ENCODE data around the gene ABTB2. TPM values are rescaled to one million over a fixed set of nuclear protein-coding genes. Genes with fewer than 3 reads are reported as not detected.
"Not testable (repeated sequence)": the region's sequence is repeated elsewhere in the genome, so short reads cannot be mapped to it uniquely, and the experiment has no call there.

Gene ABTB2
- total RNA-seq, 1 donor from 2014 or later, result 72.8 TPM

DNA sequence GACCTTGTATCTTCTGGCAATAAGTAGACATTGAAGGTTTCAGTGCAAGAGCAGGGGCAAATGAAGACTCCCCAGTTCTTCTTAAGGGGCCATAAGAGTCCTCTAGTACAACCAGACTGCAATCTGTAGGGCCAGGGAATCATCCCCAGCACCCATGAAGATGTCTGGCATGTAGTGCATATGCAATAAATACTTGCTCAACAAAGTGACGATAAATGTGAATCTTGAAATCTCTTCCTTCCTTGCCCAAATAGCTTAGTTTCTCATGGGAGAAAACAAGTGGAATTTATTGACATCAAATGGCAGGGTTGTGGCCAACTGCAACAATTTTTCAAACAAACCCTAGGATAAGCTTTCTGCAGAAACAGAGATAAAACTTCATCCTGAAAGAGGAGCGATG lies 107.6 kb downstream of the ABTB2 start:
- Mint-ChIP-seq H3K9me3 (ENCODE audit: unreplicated experiment) (no peaks in the 10 kb centered on the region), H3K27ac (ENCODE audit: unreplicated experiment) (peak overlapping the region; percentile 38), H3K4me1 (ENCODE audit: unreplicated experiment) (peaks cover 36% of the 10 kb centered on the region), H3K4me3 (ENCODE audit: unreplicated experiment) (no peak overlapping the region), H3K36me3 (ENCODE audit: low read depth, unreplicated experiment) (no peaks in the 10 kb centered on the region), H3K27me3 (ENCODE audit: unreplicated experiment) (peaks cover 12% of the 10 kb centered on the region)
- no peak for DNase-seq (ENCODE audit: low spot score)
- no peak for TF ChIP-seq CTCF (IDR thresholded peaks at IDR 0.05; ENCODE audit: unreplicated experiment)

DNA sequence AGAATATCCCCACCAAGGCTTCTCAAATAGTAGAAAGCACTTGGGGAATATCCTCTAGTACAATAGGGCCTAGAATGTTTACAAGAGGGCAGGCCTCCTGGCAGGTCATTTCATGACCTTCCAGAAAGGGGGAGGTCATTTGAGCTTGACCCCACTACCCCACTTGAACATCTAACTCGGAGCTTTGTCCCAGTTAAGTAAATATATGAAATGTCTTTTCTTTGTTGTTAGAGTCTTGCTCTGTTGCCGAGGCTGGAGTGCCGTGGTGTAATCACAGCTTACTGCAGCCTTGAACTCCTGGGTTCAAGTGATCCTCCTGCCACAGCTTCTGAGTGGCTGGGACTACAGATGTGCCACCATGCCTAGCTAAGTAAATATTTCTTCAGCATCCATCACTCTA lies 108.4 kb downstream of the ABTB2 start:
- H3K9me3 Mint-ChIP-seq (ENCODE audit: unreplicated experiment), result no peaks in the 10 kb centered on the region
- no peak overlapping the region for H3K4me3 Mint-ChIP-seq (ENCODE audit: unreplicated experiment)
- no peak for DNase-seq (ENCODE audit: low spot score)
- no peak overlapping the region for H3K27ac Mint-ChIP-seq (ENCODE audit: unreplicated experiment)
- TF ChIP-seq CTCF (IDR thresholded peaks at IDR 0.05; ENCODE audit: unreplicated experiment), result no peak
- no peaks in the 10 kb centered on the region for H3K36me3 Mint-ChIP-seq (ENCODE audit: low read depth, unreplicated experiment)
- peaks cover 12% of the 10 kb centered on the region for H3K27me3 Mint-ChIP-seq (ENCODE audit: unreplicated experiment)
- H3K4me1 Mint-ChIP-seq (ENCODE audit: unreplicated experiment), result peaks cover 39% of the 10 kb centered on the region

DNA sequence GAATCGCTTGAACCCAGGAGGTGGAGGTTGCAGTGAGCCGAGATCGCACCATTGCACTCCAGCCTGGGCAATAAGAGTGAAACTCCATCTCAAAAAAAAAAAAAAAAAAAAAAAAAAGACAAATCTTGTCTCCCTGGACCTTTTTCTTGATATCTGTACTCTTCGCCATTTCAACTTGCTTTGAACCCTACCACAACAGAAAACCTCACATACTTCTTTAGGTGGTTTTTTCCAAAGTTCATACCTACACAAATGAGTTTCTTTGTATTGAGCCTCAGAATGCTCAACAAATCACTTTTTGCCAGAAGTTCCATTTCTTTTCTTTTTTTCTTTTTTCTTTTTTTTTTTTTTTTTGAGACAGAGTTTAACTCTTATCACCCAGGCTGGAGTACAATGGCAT lies 111.3 kb downstream of the ABTB2 start:
- H3K4me3 Mint-ChIP-seq (ENCODE audit: unreplicated experiment); DNase-seq (ENCODE audit: low spot score); H3K27ac Mint-ChIP-seq (ENCODE audit: unreplicated experiment); H3K27me3 Mint-ChIP-seq (ENCODE audit: unreplicated experiment); H3K9me3 Mint-ChIP-seq (ENCODE audit: unreplicated experiment); H3K36me3 Mint-ChIP-seq (ENCODE audit: low read depth, unreplicated experiment): not testable (repeated sequence)
- H3K4me1 Mint-ChIP-seq (ENCODE audit: unreplicated experiment), result peaks cover 28% of the 10 kb centered on the region

GRCh38 chr11:34245041-34245440 lies 112.8 kb downstream of the ABTB2 start:
- no peak for DNase-seq (ENCODE audit: low spot score)
- H3K27ac Mint-ChIP-seq (ENCODE audit: unreplicated experiment), result no peak overlapping the region
- H3K36me3 Mint-ChIP-seq (ENCODE audit: low read depth, unreplicated experiment), result peaks cover 4% of the 10 kb centered on the region
- no peak for TF ChIP-seq CTCF (IDR thresholded peaks at IDR 0.05; ENCODE audit: unreplicated experiment)
- H3K27me3 Mint-ChIP-seq (ENCODE audit: unreplicated experiment), result peaks cover 8% of the 10 kb centered on the region
- peaks cover 23% of the 10 kb centered on the region for H3K4me1 Mint-ChIP-seq (ENCODE audit: unreplicated experiment)
- H3K9me3 Mint-ChIP-seq (ENCODE audit: unreplicated experiment), result no peaks in the 10 kb centered on the region
- H3K4me3 Mint-ChIP-seq (ENCODE audit: unreplicated experiment), result no peak overlapping the region

GRCh38 chr11:34243600-34244464 lies 114.0 kb downstream of the ABTB2 start:
- Mint-ChIP-seq H3K9me3 (ENCODE audit: unreplicated experiment) (no peaks in the 10 kb centered on the region), H3K4me3 (ENCODE audit: unreplicated experiment) (peak overlapping the region; percentile 56), H3K27ac (ENCODE audit: unreplicated experiment) (no peak overlapping the region), H3K4me1 (ENCODE audit: unreplicated experiment) (peaks cover 27% of the 10 kb centered on the region), H3K36me3 (ENCODE audit: low read depth, unreplicated experiment) (peaks cover 4% of the 10 kb centered on the region), H3K27me3 (ENCODE audit: unreplicated experiment) (peaks cover 8% of the 10 kb centered on the region)
- DNase-seq (ENCODE audit: low spot score), result no peak
- TF ChIP-seq CTCF (IDR thresholded peaks at IDR 0.05; ENCODE audit: unreplicated experiment), result no peak
